Measurements from ENCODE around the gene GRM7. TPM values are rescaled to one million over a fixed set of nuclear protein-coding genes. Genes with fewer than 3 reads are reported as not detected.

The GRM7 gene
- total RNA-seq, 3 donors from 2014 or later = 0.59 to 1.3 (median 1.1) TPM

GRCh38 chr3:7637694-7638093, 776.8 kb downstream of the GRM7 start:
- Histone ChIP-seq H3K4me3 (no peak overlapping the region), H3K27me3 (no peaks in the 10 kb centered on the region), H3K4me1 (no peaks in the 10 kb centered on the region), H3K36me3 (no peaks in the 10 kb centered on the region), H3K27ac (no peak overlapping the region), H3K9me3 (no peaks in the 10 kb centered on the region)
- intact Hi-C loops (cut with DNase I; ENCODE audit: low total_unique reads) = no loop called here
- no peak for DNase-seq (ENCODE audit: low spot score in 2 of 2)
- TF ChIP-seq POLR2A (IDR thresholded peaks at IDR 0.05) (no peak), CTCF (IDR thresholded peaks at IDR 0.05) (no peak), POLR2AphosphoS5 (IDR thresholded peaks at IDR 0.05) (no peak)

- intact Hi-C loops (cut with DNase I; ENCODE audit: low total_unique reads) = no loop called here
- Histone ChIP-seq H3K9me3 (no peaks in the 10 kb centered on the region), H3K27me3 (no peaks in the 10 kb centered on the region), H3K27ac (no peak overlapping the region), H3K4me1 (no peaks in the 10 kb centered on the region), H3K36me3 (no peaks in the 10 kb centered on the region), H3K4me3 (no peak overlapping the region)
- TF ChIP-seq POLR2AphosphoS5 (IDR thresholded peaks at IDR 0.05) (no peak), CTCF (IDR thresholded peaks at IDR 0.05) (no peak), POLR2A (IDR thresholded peaks at IDR 0.05) (no peak)
- DNase-seq (ENCODE audit: low spot score in 2 of 2) = no peak
Observed at GRCh38 chr3:7638103-7638502, 777.2 kb downstream of the GRM7 start.

GRCh38 chr3:7640787-7641186, 779.9 kb downstream of the GRM7 start:
- no peak overlapping the region for H3K27ac ChIP-seq
- no peaks in the 10 kb centered on the region for H3K27me3 ChIP-seq
- H3K36me3 ChIP-seq = no peaks in the 10 kb centered on the region
- intact Hi-C loops (cut with DNase I; ENCODE audit: low total_unique reads) = no loop called here
- H3K4me3 ChIP-seq = no peak overlapping the region
- TF ChIP-seq CTCF (IDR thresholded peaks at IDR 0.05) = no peak
- no peak for TF ChIP-seq POLR2A (IDR thresholded peaks at IDR 0.05)
- no peak for TF ChIP-seq POLR2AphosphoS5 (IDR thresholded peaks at IDR 0.05)
- no peak for DNase-seq (ENCODE audit: low spot score in 2 of 2)
- H3K4me1 ChIP-seq = no peaks in the 10 kb centered on the region
- no peaks in the 10 kb centered on the region for H3K9me3 ChIP-seq

GRCh38 chr3:7646851-7647250, 785.9 kb downstream of the GRM7 start:
- intact Hi-C loops (cut with DNase I; ENCODE audit: low total_unique reads) = no loop called here
- H3K9me3 ChIP-seq = no peaks in the 10 kb centered on the region
- DNase-seq (ENCODE audit: low spot score in 2 of 2) = no peak
- H3K27ac ChIP-seq = no peak overlapping the region
- no peaks in the 10 kb centered on the region for H3K36me3 ChIP-seq
- no peak overlapping the region for H3K4me3 ChIP-seq
- TF ChIP-seq CTCF (IDR thresholded peaks at IDR 0.05) = no peak
- TF ChIP-seq POLR2A (IDR thresholded peaks at IDR 0.05) = no peak
- TF ChIP-seq POLR2AphosphoS5 (IDR thresholded peaks at IDR 0.05) = no peak
- H3K4me1 ChIP-seq = no peaks in the 10 kb centered on the region
- H3K27me3 ChIP-seq = no peaks in the 10 kb centered on the region

- Histone ChIP-seq H3K36me3 (no peaks in the 10 kb centered on the region), H3K4me3 (no peak overlapping the region), H3K27ac (no peak overlapping the region), H3K27me3 (no peaks in the 10 kb centered on the region), H3K4me1 (no peaks in the 10 kb centered on the region), H3K9me3 (no peaks in the 10 kb centered on the region)
- no peak for TF ChIP-seq POLR2AphosphoS5 (IDR thresholded peaks at IDR 0.05)
- TF ChIP-seq POLR2A (IDR thresholded peaks at IDR 0.05) = no peak
- no peak for TF ChIP-seq CTCF (IDR thresholded peaks at IDR 0.05)
- intact Hi-C loops (cut with DNase I; ENCODE audit: low total_unique reads) = no loop called here
- DNase-seq (ENCODE audit: low spot score in 2 of 2) = no peak
Observed at GRCh38 chr3:7650466-7650865, 789.6 kb downstream of the GRM7 start.
